Uterus (tissue), 4 donors: ENCODE results near the gene SIX5. TPM values are rescaled to one million over a fixed set of nuclear protein-coding genes. Genes with fewer than 3 reads are reported as not detected.
A peak's percentile ranks its signal among the peaks of the same experiment; 100 is the strongest.
"Not testable (repeated sequence)": the region's sequence is repeated elsewhere in the genome, so short reads cannot be mapped to it uniquely, and the experiment has no call there.

ENCODE experiments used
- DNase-seq, 2 donors: peaks; one replicate each; pipeline ENCODE4 v3.0.0-alpha.2; 2019 to 2020
- H3K27ac ChIP-seq, 2 donors: fragments of 200-600 bp; sonication (generic); 1 replicate in 1 of 2; 2 replicates in 1 of 2; pipeline ENCODE4 v1.5.1; 2016 to 2018
- H3K27me3 ChIP-seq, 2 donors: fragments of 200-600 bp; sonication (generic); one replicate each; pipeline ENCODE4 v1.5.1; 2018 to 2019; ENCODE audit warnings: control low read depth in 1 of 2
- H3K36me3 ChIP-seq, 2 donors: fragments of 200-600 bp; sonication (generic); one replicate each; pipeline ENCODE4 v1.5.1; 2019; ENCODE audit warnings: control low read depth in 1 of 2
- H3K4me1 ChIP-seq, 2 donors: fragments of 200-600 bp; sonication (generic); one replicate each; pipeline ENCODE4 v1.5.1; 2018 to 2019; ENCODE audit warnings: control low read depth in 1 of 2
- H3K4me3 ChIP-seq, 2 donors: fragments of 200-600 bp; sonication (generic); 1 replicate in 1 of 2; 2 replicates in 1 of 2; pipeline ENCODE4 v1.5.1; 2018 to 2019; ENCODE audit warnings: mild to moderate bottlenecking in 1 of 2
- H3K9me3 ChIP-seq, 2 donors: fragments of 200-600 bp; sonication (generic); one replicate each; pipeline ENCODE4 v1.5.1; 2019; ENCODE audit warnings: control low read depth in 1 of 2
- CTCF ChIP-seq, 4 experiments: fragments of 200-600 bp in 2 of 4; fragments of 450-650 bp in 2 of 4; sonication (generic) in 2 of 4; IDR thresholded peaks; one replicate each; pipeline ENCODE4 v1.5.1; 2016 to 2019; ENCODE audit warnings: antibody characterized with exemption in 4 of 4, mild to moderate bottlenecking in 2 of 4, moderate library complexity in 1 of 4
- POLR2A ChIP-seq, 2 donors: fragments of 450-650 bp; IDR thresholded peaks; one replicate each; pipeline ENCODE4 v1.6.1; 2016; ENCODE audit warnings: antibody characterized with exemption in 2 of 2, mild to moderate bottlenecking in 1 of 2, moderate library complexity in 1 of 2
- intact Hi-C: fragments of 100-400 bp; cut with DNase I; formaldehyde crosslinking; loops from one replicate; pipeline ENCODE4 v1.15.1; 2023; ENCODE audit warnings: low total_unique reads
- total RNA-seq, 4 donors: library from RNA; depleted of rRNA in 3 of 4; stranded (reverse); fragments of >200 nt in 3 of 4; gene quantifications; one replicate each; pipeline versions ENCODE4 v1.1.0 to v1.2.4, GENCODE V29; 2014 to 2023
- donor health status: DM: yes; HTN: yes; CAD: no.

Gene SIX5
- total RNA-seq, 4 donors from 2014 or later: 4.4 to 48.9 (median 12.5) TPM

GRCh38 chr19:45729800-45730290 lies 39.2 kb downstream of the SIX5 start:
- DNase-seq: no peak
- no peaks in the 10 kb centered on the region for H3K27me3 ChIP-seq
- H3K4me3 ChIP-seq: peak overlapping the region; percentile 89 to 94
- peaks cover 0 to 4% of the 10 kb centered on the region in 2 donors for H3K4me1 ChIP-seq
- H3K9me3 ChIP-seq: no peaks in the 10 kb centered on the region
- no peaks in the 10 kb centered on the region for H3K36me3 ChIP-seq
- H3K27ac ChIP-seq: peak overlapping the region; percentile 72 to 73
- intact Hi-C loops: no loop called here
- no peak for TF ChIP-seq CTCF (IDR thresholded peaks at IDR 0.05)
- TF ChIP-seq POLR2A (IDR thresholded peaks at IDR 0.05): no peak

- H3K4me1 ChIP-seq, H3K4me3 ChIP-seq, H3K27ac ChIP-seq, DNase-seq, H3K9me3 ChIP-seq, H3K27me3 ChIP-seq, intact Hi-C loops, H3K36me3 ChIP-seq: not testable (repeated sequence)
Observed at GRCh38 chr19:45728683-45729082, 40.4 kb downstream of the SIX5 start.

- H3K9me3 ChIP-seq, intact Hi-C loops, H3K27me3 ChIP-seq, H3K4me1 ChIP-seq, H3K36me3 ChIP-seq, H3K27ac ChIP-seq, DNase-seq, H3K4me3 ChIP-seq: not testable (repeated sequence)
Observed at GRCh38 chr19:45720065-45720464, 49.0 kb downstream of the SIX5 start.

DNA sequence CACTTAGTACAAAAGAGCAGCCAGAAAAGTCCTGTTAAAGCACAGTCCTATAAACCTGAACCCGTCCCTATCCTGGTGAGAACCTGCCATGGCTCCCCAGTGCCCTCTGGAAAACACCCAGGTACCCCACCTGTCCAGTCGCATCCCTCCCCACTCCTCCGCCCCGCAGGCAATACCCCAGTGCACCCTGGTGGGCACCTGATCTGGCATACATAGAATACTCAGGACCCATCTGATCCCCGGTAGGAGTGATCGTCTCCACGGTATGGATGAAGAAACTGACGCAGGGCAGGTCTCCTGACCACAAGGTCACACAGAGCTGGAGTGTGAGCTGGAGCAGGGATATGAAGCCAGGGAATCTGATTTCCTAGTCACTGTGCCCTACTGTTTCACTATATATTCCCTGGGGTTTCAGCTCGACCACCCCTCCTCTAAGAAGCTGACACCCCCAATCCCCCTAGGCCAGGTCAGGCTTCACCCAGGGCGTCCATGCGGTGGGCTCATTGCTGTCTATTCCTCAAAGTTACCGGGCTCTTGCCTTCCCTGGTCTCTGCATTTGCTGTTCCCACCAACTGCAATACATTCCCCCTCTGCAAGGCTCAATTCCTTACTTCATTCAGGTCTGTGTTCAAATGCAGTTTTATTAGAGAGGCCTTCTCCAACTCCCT lies 50.9 kb downstream of the SIX5 start:
- Histone ChIP-seq H3K27me3 (no peaks in the 10 kb centered on the region), H3K9me3 (no peaks in the 10 kb centered on the region), H3K4me3 (peak overlapping the region; percentile 79 to 93), H3K4me1 (peaks cover 0 to 4% of the 10 kb centered on the region in 2 donors), H3K36me3 (no peaks in the 10 kb centered on the region), H3K27ac (peak overlapping the region; percentile 92 to 98)
- intact Hi-C loops: no loop called here
- no peak for DNase-seq
- TF ChIP-seq CTCF (IDR thresholded peaks at IDR 0.05): no peak
- TF ChIP-seq POLR2A (IDR thresholded peaks at IDR 0.05): no peak

GRCh38 chr19:45717131-45717982 lies 51.7 kb downstream of the SIX5 start:
- DNase-seq: peak; percentile 99
- Histone ChIP-seq H3K9me3 (no peaks in the 10 kb centered on the region), H3K27ac (peak overlapping the region; percentile 93 to 98), H3K27me3 (no peaks in the 10 kb centered on the region), H3K4me3 (peak overlapping the region; percentile 79 to 93), H3K4me1 (peaks cover 0 to 4% of the 10 kb centered on the region in 2 donors), H3K36me3 (no peaks in the 10 kb centered on the region)
- TF ChIP-seq POLR2A (IDR thresholded peaks at IDR 0.05) (peak; percentile 65 to 77), CTCF (IDR thresholded peaks at IDR 0.05) (peak in 3 of 4 experiments; percentile 10 to 42 (median 40))
- intact Hi-C loops: no loop called here
